GM19043 (cell line): ENCODE results near the gene SMPD2.
"Not testable (repeated sequence)": the region's sequence is repeated elsewhere in the genome, so short reads cannot be mapped to it uniquely, and the experiment has no call there.

Experiments
- ATAC-seq: cut with Tn5 transposase; IDR thresholded peaks from one replicate; pipeline ENCODE4 v1.9.1; 2021; ENCODE audit warnings: low read depth; ENCODE audit not compliant: unreplicated experiment

SMPD2 gene

DNA sequence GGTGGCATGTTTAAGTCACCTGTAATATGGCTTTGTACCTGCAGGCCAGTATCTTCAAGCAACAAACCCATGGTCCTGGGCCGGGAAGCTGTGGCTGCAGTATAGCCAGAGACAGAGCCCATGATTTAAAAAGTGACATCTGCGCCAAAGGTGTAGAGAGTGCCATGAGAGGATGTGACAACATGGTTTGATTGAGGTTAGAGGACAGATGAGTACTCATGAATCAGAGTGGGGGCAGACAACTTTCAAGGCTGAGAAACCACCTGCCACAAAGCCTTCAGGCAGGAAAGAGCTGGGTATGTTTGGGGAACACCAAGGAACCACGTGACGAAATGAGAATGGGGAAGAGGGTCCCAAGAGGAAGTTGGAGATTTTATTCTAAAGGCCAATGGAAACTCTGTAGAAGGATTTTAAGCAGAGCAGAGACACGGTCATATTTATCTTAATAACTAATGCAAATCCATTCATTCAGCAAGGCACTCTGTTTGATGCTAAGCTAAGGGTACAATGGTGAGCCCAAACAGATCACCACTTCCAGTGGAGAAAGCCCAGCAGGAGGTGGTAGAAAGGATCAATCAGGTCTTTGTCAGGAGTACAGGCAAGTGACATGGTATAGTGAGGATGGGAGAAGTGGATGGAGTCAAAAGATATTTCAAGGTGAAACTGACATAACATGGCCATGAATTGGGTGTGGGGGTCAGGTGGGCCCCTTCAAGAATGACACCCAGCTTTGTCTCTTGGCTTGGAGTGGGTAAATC lies 18.4 kb downstream of the SMPD2 start:
- ATAC-seq: peak; percentile 21

- no peak for ATAC-seq
Observed at GRCh38 chr6:109460161-109460829, 19.8 kb downstream of the SMPD2 start.

GRCh38 chr6:109461205-109461604 lies 20.7 kb downstream of the SMPD2 start:
- ATAC-seq: not testable (repeated sequence)

GRCh38 chr6:109461733-109462526 lies 21.4 kb downstream of the SMPD2 start:
- no peak for ATAC-seq

GRCh38 chr6:109465772-109466171 lies 25.2 kb downstream of the SMPD2 start:
- no peak for ATAC-seq

- ATAC-seq: no peak
Observed at GRCh38 chr6:109466212-109466923, 25.8 kb downstream of the SMPD2 start.

GRCh38 chr6:109467696-109468095 lies 27.2 kb downstream of the SMPD2 start:
- no peak for ATAC-seq

DNA sequence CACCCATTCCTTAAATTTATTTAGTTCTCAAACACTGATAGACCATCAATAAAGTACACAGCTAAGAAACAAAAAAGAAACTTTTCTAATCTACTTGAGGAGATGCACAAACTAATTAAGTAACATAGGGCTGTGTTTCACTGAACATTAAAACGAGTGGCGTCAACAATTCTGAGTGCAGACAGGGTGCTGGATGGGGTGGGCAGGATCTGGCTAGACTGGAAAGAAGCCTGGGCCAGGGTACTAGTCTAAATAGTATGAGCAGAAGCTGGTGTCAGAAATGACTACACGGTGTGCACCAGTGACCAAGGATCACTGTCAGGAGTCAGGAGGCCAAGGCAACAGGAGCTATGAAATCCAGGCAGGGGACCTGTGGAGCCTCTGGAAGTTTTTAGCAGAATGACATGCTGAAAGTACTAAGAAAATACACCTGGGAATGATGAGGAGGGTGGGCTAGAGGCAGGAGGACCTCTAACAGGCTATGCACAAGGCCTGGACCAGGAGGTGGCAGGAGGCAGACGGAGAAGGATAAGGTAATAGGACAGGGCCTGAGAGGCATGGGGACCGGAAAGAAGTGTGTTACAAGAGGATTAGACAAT lies 29.2 kb downstream of the SMPD2 start:
- ATAC-seq: no peak

- no peak for ATAC-seq
Observed at GRCh38 chr6:109471105-109471810, 30.7 kb downstream of the SMPD2 start.

DNA sequence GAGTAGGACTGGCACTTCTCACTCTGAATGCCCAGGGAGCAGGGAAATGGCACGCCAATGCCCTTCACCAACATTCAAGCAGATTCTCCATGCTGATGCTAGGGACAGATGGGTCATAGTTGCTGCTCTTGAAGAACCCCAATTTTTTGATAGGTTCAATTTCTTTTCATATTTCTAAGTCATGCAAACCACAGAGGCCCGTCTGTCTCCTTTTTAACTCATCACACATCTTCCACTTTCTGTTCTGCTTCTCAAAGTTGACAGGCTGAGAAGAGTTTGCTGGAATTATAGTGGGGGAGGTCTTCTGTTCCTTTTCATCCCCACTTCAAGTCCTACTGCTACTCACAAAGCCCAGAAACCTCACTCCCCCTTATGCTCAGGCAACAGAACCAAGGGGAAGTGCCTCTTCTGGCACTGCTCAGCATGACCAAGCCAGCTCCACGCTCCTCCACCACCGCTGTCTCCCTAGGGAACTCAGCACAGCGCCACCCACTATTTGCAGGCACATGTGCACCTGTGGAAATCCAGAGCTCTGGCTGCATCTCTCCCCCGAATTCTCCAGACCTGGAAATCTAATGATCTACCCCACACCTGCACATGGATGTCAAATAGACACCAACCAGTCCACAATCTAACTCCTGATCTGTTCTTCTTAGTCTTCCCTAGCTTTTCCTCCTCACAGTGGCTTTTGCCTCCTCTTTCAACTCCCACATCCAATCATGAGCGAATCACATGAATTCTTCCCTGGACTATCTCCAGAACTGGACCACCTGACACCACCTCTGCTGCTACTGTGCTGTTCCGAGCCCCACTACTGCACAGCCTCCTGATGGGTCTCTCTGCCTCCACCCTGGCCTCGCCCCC lies 31.8 kb downstream of the SMPD2 start:
- peak; percentile 59 for ATAC-seq

DNA sequence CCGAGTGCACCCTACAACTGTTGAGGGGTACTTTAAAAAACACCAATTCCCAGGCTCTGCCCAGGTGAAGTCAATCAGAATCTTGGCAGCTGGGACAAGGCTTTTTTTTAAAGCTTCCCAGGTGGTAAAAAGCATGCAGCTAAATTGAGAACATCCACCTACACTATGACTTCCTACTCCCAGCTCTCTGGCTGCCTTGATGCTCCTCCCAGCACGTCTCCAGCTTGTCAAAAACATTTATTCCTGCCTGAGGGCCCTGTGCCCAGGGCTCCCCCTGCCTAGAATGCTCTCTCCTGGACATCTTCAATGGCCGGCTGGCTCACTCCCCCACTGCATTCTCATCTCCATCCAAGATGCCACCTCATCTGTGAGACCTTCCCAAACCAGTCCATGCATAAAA lies 32.6 kb downstream of the SMPD2 start:
- no peak for ATAC-seq

DNA sequence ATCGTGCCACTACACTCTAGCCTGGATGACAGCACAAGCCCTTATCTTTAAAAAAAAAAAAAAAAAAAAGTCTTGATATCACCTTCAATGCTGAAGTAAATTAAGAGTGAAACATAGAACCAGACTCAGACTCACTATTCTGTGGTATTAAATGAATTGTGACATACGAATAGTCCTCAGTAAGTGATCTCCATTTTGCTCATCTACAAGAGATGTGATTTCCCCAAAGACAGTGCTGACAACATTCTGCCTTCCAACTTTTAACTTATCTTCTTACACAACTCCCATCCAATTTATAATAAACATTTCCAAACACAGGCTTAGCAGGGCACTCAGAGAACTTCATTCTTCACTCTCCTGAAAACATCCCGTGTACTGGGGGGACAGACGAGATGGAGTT lies 34.5 kb downstream of the SMPD2 start:
- no peak for ATAC-seq

DNA sequence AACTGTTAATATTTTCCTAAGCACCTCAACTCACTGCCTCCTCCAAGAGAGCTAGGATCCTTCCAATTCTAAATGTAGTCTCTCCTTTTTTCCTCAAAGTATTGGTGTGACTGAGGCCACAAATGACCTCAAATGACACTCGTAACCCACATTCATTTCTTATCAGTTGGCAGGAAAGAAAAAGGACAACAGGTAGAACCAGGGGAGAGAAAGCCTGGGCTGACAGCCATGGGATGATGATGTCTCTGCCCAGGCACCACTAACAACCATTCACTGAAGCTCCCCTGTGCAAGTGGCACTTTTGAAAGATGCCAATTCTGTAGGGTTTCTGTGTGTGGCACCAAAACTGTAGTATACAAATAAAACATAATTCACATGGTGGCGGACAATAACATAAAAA lies 35.1 kb downstream of the SMPD2 start:
- ATAC-seq: no peak

- no peak for ATAC-seq
Observed at GRCh38 chr6:109477184-109477583, 36.7 kb downstream of the SMPD2 start.

DNA sequence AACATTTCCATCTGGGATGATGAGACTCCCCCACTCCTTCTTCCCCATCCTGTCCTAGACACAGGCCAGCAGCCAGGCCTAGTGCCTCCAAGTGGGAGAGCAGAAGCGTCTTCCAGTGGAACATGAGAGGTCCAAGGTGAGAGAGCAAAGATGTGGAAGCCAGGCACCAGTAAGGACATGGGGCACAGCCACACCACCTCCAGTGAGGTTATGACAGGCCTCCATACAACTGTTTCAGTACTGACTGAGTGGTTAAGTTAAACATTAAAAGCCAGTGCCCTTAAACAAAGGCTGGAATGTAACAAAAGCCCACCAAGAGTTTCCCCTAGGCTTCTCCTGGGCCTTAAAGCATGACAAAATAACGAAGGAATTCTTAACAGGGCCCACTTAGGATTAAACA lies 37.2 kb downstream of the SMPD2 start:
- ATAC-seq: peak; percentile 60

DNA sequence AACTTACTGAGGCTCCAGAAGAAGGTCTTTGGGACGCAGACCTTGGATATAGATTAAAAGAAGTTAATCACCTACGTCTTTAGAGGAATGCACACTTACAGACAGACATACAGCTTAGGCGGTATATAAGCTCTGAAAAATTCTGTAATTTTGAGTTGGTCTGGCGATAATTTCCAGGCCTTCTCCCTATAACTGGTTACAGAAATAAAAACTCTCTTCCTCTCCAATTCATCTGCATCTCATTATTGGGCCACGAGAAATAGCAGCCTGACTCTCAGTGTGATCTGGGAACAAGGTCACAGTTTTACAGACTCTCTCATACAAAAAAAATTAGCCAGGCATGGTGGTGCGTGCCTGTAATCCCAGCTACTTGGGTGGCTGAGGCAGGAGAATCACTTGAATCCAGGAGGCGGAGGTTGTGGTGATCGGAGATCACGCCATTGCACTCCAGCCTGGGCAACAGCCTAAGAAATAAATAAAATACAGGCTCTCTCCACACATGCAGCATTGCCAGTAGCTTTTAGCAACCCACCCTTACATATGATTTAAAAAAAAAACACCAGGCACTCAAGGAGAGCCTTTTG lies 37.8 kb downstream of the SMPD2 start:
- ATAC-seq: no peak

- ATAC-seq: no peak
Observed at GRCh38 chr6:109478841-109479624, 38.5 kb downstream of the SMPD2 start.

- ATAC-seq: no peak
Observed at GRCh38 chr6:109480993-109481480, 40.5 kb downstream of the SMPD2 start.
